Sigmoid colon (tissue), 7 donors: ENCODE measurements around the gene PDE6D. TPM values are rescaled to one million over a fixed set of nuclear protein-coding genes. Genes with fewer than 3 reads are reported as not detected.

ENCODE experiments used
- DNase-seq: peaks from one replicate; pipeline ENCODE4 v3.0.0-alpha.2; 2019
- H3K27ac ChIP-seq, 4 donors: fragments of 200-600 bp; sonication (generic); one replicate each; pipeline ENCODE4 v1.5.1; 2016 to 2019; ENCODE audit warnings: mild to moderate bottlenecking in 1 of 4
- H3K27me3 ChIP-seq, 3 donors: fragments of 200-600 bp; sonication (generic); one replicate each; pipeline ENCODE4 v1.5.1; 2019; ENCODE audit warnings: mild to moderate bottlenecking in 1 of 3
- H3K36me3 ChIP-seq, 4 donors: fragments of 200-600 bp; sonication (generic); one replicate each; pipeline ENCODE4 v1.5.1; 2016 to 2019
- H3K4me1 ChIP-seq, 4 donors: fragments of 200-600 bp; sonication (generic); one replicate each; pipeline ENCODE4 v1.5.1; 2017 to 2019
- H3K4me3 ChIP-seq, 4 donors: fragments of 200-600 bp; sonication (generic); one replicate each; pipeline ENCODE4 v1.5.1; 2017 to 2019; ENCODE audit warnings: mild to moderate bottlenecking in 2 of 4, moderate library complexity in 1 of 4
- H3K9me3 ChIP-seq, 4 donors: fragments of 200-600 bp in 3 of 4; sonication (generic) in 3 of 4; one replicate each; pipeline versions ENCODE4 v1.5.1 to v1.6.1; 2013 to 2019
- EP300 ChIP-seq, 4 donors: sonication (generic); formaldehyde crosslinking; IDR thresholded peaks; one replicate each; pipeline ENCODE4 v1.6.1; 2017; ENCODE audit warnings: antibody characterized with exemption in 4 of 4
- POLR2A ChIP-seq, 2 donors: fragments of 450-650 bp; IDR thresholded peaks; one replicate each; pipeline ENCODE4 v1.6.1; 2016; ENCODE audit warnings: antibody characterized with exemption in 2 of 2, mild to moderate bottlenecking in 2 of 2, moderate library complexity in 2 of 2
- POLR2AphosphoS5 ChIP-seq, 4 donors: sonication (generic); formaldehyde crosslinking; IDR thresholded peaks; one replicate each; pipeline ENCODE4 v1.6.1; 2017; ENCODE audit warnings: antibody characterized with exemption in 4 of 4
- WGBS, 2 donors: extraction: QIAGEN DNeasy Blood & Tissue Kit; methylation state at CpG; one replicate each; pipeline ENCODE4 v1.1.7; 2013; 5-methylcytosine and 5-hydroxymethylcytosine counted together
- intact Hi-C: fragments of 100-400 bp; cut with DNase I; formaldehyde crosslinking; loops from one replicate; pipeline ENCODE4 v1.15.1; 2023
- polyA plus RNA-seq, 3 donors: library from polyadenylated mRNA; stranded (reverse); fragments of 200-250 nt; gene quantifications; one replicate each; pipeline ENCODE4 v1.2.3, GENCODE V29; 2013
- total RNA-seq, 4 donors: library from RNA; depleted of rRNA; stranded (reverse); fragments of >200 nt; gene quantifications; one replicate each; pipeline ENCODE4 v1.1.0, GENCODE V29; 2016
- TF ChIP-seq, protein P1 (sequence below), 4 experiments: fragments of 450-650 bp in 3 of 4; fragments of 200-600 bp in 1 of 4; IDR thresholded peaks; one replicate each; pipeline ENCODE4 v1.5.1; 2016 to 2019; ENCODE audit warnings: antibody characterized with exemption in 4 of 4, mild to moderate bottlenecking in 3 of 4, moderate library complexity in 2 of 4
- donor health status: healthy with polysubstance abuse.
- donor health status: Bipolar disorder and iron deficiency.
- donor health status: healthy.

Gene PDE6D
- total and polyA plus RNA-seq, 7 donors, result 19.9 to 44.9 (median 24.6) TPM

GRCh38 chr2:231701456-231702373, 79.4 kb downstream of the PDE6D start:
- peak; percentile 88 for DNase-seq
- Histone ChIP-seq H3K4me1 (peaks cover 1 to 39% (median 26%) of the 10 kb centered on the region in 4 donors), H3K4me3 (no peak overlapping the region), H3K27me3 (no peaks in the 10 kb centered on the region), H3K27ac (peak overlapping the region; percentile 11 to 70 (median 32)), H3K36me3 (no peaks in the 10 kb centered on the region), H3K9me3 (no peaks in the 10 kb centered on the region)
- no peak for TF ChIP-seq POLR2A (IDR thresholded peaks at IDR 0.05)
- TF ChIP-seq, protein P1, sequence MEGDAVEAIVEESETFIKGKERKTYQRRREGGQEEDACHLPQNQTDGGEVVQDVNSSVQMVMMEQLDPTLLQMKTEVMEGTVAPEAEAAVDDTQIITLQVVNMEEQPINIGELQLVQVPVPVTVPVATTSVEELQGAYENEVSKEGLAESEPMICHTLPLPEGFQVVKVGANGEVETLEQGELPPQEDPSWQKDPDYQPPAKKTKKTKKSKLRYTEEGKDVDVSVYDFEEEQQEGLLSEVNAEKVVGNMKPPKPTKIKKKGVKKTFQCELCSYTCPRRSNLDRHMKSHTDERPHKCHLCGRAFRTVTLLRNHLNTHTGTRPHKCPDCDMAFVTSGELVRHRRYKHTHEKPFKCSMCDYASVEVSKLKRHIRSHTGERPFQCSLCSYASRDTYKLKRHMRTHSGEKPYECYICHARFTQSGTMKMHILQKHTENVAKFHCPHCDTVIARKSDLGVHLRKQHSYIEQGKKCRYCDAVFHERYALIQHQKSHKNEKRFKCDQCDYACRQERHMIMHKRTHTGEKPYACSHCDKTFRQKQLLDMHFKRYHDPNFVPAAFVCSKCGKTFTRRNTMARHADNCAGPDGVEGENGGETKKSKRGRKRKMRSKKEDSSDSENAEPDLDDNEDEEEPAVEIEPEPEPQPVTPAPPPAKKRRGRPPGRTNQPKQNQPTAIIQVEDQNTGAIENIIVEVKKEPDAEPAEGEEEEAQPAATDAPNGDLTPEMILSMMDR (IDR thresholded peaks at IDR 0.05), result no peak
- no peak for TF ChIP-seq EP300 (IDR thresholded peaks at IDR 0.05)
- TF ChIP-seq POLR2AphosphoS5 (IDR thresholded peaks at IDR 0.05), result no peak
- intact Hi-C loops, result no loop called here
- WGBS, 2 donors, result 79 to 85% methylated on average over 22 of the region's 22 CpGs

DNA sequence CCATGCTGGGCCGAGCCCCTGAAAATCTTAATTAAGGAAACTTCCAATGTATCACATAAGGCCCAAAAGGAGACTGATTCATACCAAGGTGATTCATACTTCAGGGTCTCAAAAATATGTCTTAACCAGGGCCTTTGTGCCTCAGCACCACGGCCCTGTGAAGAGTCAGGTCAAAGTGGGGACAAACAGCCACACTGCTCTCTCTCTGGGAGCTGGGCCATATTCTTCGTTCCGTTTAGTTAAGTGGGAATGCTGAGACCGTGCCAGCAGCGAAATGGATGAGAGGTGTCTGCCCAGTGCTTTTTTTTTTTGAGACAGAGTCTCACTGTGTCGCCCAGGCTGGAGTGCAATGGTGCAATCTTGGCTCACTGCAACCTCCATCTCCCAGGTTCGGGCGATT, 82.1 kb downstream of the PDE6D start:
- Histone ChIP-seq H3K4me3 (no peak overlapping the region), H3K27me3 (no peaks in the 10 kb centered on the region), H3K36me3 (no peaks in the 10 kb centered on the region), H3K27ac (peak overlapping the region; percentile 52 to 67 (median 53)), H3K9me3 (no peaks in the 10 kb centered on the region), H3K4me1 (peaks cover 0 to 27% (median 11%) of the 10 kb centered on the region in 4 donors)
- intact Hi-C loops, result no loop called here
- peak in 1 of 4 donors; percentile 34 for TF ChIP-seq POLR2AphosphoS5 (IDR thresholded peaks at IDR 0.05)
- no peak for TF ChIP-seq POLR2A (IDR thresholded peaks at IDR 0.05)
- DNase-seq, result peak; percentile 85
- WGBS, 2 donors, result 92 to 95% methylated on average over 9 of the region's 9 CpGs

GRCh38 chr2:231696004-231696367, 85.1 kb downstream of the PDE6D start:
- no peaks in the 10 kb centered on the region for H3K27me3 ChIP-seq
- no peaks in the 10 kb centered on the region for H3K36me3 ChIP-seq
- H3K27ac ChIP-seq, result peak overlapping the region in 2 of 4 donors; percentile 45 to 62
- WGBS, 2 donors, result 87 to 91% methylated on average over 2 of the region's 2 CpGs
- intact Hi-C loops, result no loop called here
- TF ChIP-seq POLR2A (IDR thresholded peaks at IDR 0.05) (no peak), POLR2AphosphoS5 (IDR thresholded peaks at IDR 0.05) (peak in 3 of 4 donors; percentile 40 to 51 (median 42)), EP300 (IDR thresholded peaks at IDR 0.05) (no peak)
- TF ChIP-seq, protein P1 (IDR thresholded peaks at IDR 0.05), result no peak
- no peaks in the 10 kb centered on the region for H3K9me3 ChIP-seq
- H3K4me1 ChIP-seq, result peaks cover 0 to 14% (median 6%) of the 10 kb centered on the region in 4 donors
- peak; percentile 88 for DNase-seq
- H3K4me3 ChIP-seq, result no peak overlapping the region

DNA sequence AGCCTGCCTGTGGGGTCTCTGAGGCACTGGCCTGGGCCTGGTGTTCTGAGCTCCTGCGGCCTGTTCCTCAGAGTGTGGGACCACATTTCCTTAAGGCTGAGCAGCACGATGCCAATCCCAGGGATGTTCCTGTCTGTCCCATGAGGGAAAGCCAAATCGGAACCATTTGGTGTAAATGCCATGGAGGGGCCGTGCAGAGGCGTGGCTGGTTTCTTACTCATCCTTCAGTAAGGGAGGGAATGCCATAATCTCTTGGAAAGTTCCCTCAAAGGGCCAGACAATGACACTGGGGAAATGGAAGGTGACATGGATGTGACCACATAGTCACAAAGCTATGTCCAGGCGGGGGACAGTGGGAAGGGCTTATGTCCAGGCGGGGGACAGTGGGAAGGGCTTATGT, 87.1 kb downstream of the PDE6D start:
- no peak for TF ChIP-seq EP300 (IDR thresholded peaks at IDR 0.05)
- TF ChIP-seq, protein P1 (IDR thresholded peaks at IDR 0.05), result no peak
- no peak overlapping the region for H3K27ac ChIP-seq
- no peak for DNase-seq
- no peaks in the 10 kb centered on the region for H3K36me3 ChIP-seq
- H3K4me1 ChIP-seq, result peaks cover 0 to 4% (median 2%) of the 10 kb centered on the region in 4 donors
- H3K4me3 ChIP-seq, result no peak overlapping the region
- H3K27me3 ChIP-seq, result no peaks in the 10 kb centered on the region
- no peaks in the 10 kb centered on the region for H3K9me3 ChIP-seq
- WGBS, 2 donors, result 94 to 98% methylated on average over 7 of the region's 7 CpGs
- intact Hi-C loops, result no loop called here

DNA sequence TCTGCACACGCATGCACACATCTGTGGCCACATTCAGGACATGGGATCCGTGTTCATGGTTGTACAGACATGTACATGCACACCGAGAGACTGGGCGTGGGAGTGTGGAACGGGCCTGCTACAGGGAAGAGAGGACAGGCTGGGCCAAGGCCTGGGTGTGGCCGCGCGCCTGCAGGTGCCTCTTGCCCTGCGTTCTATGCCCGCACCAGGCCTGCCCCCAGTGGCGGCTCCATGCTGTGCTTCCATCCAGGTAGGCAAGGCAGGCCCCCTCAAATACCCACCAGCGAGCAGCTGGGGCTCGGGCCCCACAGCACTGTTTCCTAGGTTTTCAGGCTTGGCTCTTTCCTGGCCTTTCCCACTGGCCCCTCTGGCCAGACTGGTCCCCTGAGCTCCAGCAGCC, 88.2 kb downstream of the PDE6D start:
- no peak overlapping the region for H3K27ac ChIP-seq
- H3K36me3 ChIP-seq, result no peaks in the 10 kb centered on the region
- H3K9me3 ChIP-seq, result no peaks in the 10 kb centered on the region
- no peaks in the 10 kb centered on the region for H3K27me3 ChIP-seq
- no peak overlapping the region for H3K4me3 ChIP-seq
- 24 to 78% methylated on average over 13 of the region's 13 CpGs for WGBS, 2 donors
- H3K4me1 ChIP-seq, result no peaks in the 10 kb centered on the region
- TF ChIP-seq POLR2A (IDR thresholded peaks at IDR 0.05), result no peak
- no peak for TF ChIP-seq POLR2AphosphoS5 (IDR thresholded peaks at IDR 0.05)
- TF ChIP-seq EP300 (IDR thresholded peaks at IDR 0.05), result no peak
- TF ChIP-seq, protein P1 (IDR thresholded peaks at IDR 0.05), result peak in 1 of 4 experiments; percentile 10
- intact Hi-C loops, result no loop called here
- DNase-seq, result no peak
